Measurements from ENCODE around the gene INPP5J.
"Not testable (repeated sequence)": the region's sequence is repeated elsewhere in the genome, so short reads cannot be mapped to it uniquely, and the experiment has no call there.

The INPP5J gene

GRCh38 chr22:31122532-31123291 lies at the start of gene INPP5J:
Gene INPP5J, plus strand, starts transcription at chr22:31122966. Its CDS starts 49 bp downstream, at chr22:31123015.
- DNase-seq = no peak

DNA sequence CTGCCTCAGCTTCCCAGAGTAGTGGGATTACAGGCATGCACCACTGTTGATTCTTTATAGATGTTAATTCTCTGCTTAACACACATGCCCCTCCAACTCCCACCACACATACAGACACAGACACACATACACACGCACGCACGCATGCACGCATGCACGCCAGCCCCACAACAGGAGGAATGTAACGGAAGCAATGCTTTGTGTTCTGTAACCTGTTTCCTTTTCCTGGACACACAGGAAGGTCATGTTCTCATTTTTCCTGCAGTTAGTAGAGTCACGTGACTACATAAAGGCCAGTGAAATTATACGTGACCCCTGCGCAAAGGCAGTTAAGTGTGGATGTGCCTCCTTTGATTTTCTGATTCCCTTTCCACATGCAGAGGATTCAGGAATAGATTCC lies 49.6 kb upstream of the INPP5J start:
- not testable (repeated sequence) for DNase-seq

DNA sequence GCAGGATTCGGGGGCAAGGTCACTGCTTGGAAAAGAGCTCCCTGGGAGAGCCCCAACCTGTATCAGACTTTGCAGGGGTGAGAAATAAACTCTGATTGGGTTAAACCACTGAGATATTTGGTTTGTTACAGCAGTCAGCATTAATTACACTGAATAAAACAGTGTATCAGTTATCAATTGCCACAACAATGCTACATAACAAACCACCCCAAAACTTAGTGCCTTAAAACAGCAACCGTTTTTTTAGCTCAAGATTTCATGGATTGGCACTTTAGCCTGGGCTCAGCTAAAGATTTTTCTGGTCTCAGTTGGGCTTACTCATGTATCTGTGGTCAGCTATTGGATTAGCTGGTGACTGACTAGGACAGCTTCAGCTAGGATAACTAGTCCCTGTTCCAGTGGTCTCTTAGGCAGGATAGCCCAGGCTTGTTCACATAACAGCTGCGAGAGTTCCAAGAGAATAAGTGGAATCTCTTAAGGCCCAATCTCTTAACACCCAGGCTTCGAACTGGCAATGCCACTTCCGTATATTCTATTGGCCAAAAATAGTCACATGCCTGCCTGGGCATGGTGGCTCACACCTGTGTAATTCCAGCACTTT lies 49.1 kb upstream of the INPP5J start:
- not testable (repeated sequence) for DNase-seq

DNA sequence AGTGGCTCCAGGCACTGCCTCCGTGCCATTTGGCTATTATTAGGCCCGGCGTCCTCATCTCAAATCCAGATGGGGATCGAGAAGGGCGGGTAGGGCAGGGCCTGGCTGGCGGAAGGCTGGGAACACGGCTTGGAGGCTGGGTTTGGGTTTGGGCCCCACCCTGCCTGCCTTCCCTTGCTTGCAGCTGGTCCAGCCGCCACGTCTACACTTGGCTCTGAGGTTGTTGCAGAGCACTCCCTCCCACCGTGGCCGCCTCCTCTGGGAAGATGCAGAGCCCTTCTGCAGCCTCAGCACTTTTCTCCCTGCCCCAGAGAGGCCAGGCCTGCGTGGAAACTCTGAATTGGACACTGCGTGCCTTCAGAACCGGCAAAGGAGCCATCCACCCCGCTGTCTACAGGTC lies 46.8 kb upstream of the INPP5J start:
- DNase-seq = no peak

DNA sequence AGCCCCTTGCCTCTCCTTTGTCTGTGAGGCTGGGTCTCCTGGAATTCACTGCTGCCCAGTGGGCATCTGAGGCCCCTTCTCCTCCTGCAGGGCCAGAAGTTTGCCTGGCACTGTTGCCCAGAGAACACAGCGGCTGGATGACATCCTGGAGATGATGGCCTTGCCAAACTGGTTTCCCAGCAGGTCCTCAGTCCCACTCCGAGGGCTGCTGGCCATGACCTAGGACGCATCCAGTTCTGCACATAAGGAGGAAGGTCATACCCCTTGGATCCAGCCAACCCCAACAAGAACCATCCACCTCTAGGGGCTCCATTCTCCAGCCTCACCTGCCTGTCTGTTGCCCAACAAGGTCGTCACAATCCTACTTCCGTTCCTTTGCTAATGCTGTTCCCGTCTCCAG lies 45.1 kb upstream of the INPP5J start:
- DNase-seq = no peak

GRCh38 chr22:31078389-31078788 lies 44.4 kb upstream of the INPP5J start:
- DNase-seq = not testable (repeated sequence)

DNA sequence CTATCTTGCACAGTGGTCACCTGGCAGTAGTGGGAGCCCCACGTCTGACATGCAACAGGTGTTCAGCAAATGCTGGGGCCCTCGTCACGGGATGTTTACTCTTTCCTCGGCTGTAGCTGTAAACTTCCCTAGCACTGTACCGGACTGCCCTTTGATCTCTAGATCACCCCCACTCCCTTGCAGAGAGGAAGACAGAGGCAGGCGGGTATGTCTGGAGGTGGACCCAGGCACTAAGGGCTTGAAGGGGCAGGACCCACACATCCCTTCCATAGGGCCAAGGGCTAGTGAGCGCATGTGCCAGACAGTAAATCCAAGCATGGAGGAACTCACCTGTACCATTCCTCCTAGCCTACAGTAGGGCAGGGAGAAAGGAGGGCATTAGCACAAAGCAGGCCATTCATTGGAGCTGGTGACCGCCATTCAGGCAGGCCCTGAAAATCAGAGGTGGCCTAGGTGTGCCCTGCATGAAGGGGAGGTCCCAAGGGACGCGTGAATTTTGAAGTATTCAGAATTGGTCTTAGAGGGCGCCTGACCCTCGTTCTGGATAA lies 43.6 kb upstream of the INPP5J start:
- no peak for DNase-seq

DNA sequence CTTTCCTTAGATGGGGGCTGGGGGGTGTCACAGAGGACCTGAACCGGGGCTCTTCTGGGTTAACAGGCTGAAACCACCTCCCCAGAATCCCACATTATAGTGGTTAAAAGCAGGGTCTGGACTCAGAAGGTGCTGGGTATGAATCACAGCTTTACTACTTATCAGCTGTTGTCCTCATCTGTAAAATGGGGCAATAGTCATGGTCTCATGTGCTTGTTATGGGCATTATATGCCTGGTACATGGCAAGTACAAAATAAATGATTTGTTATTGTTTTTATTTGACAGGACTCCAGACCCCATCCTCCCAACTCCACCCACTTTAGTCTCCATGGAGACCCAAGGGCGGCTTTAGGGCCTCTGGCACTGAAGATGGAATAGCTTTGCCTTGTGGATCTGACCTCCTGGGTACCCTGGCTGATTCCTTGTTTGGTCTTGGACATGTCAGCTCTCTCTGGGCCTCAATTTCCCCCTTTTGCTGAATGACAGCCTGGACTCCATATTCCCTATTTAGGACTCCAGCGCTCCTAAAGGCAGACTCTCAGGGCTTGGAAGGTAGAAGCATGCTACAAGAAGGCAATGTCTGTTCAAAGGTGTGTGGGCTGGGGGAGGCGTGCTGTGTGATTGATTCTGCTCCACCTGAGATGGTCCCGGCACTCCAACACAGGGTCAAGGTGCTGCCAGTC lies 42.5 kb upstream of the INPP5J start:
- DNase-seq = no peak

- peak; percentile 77 for DNase-seq
These were observed 41.7 kb upstream of the INPP5J start, which contains the start of gene SMTN for GRCh38 chr22:31080848-31081649. Gene SMTN, plus strand, starts transcription at chr22:31081318. Its CDS starts 1,941 bp downstream, at chr22:31083259.

- no peak for DNase-seq
These were observed 40.7 kb upstream of the INPP5J start for GRCh38 chr22:31081963-31082605.

DNA sequence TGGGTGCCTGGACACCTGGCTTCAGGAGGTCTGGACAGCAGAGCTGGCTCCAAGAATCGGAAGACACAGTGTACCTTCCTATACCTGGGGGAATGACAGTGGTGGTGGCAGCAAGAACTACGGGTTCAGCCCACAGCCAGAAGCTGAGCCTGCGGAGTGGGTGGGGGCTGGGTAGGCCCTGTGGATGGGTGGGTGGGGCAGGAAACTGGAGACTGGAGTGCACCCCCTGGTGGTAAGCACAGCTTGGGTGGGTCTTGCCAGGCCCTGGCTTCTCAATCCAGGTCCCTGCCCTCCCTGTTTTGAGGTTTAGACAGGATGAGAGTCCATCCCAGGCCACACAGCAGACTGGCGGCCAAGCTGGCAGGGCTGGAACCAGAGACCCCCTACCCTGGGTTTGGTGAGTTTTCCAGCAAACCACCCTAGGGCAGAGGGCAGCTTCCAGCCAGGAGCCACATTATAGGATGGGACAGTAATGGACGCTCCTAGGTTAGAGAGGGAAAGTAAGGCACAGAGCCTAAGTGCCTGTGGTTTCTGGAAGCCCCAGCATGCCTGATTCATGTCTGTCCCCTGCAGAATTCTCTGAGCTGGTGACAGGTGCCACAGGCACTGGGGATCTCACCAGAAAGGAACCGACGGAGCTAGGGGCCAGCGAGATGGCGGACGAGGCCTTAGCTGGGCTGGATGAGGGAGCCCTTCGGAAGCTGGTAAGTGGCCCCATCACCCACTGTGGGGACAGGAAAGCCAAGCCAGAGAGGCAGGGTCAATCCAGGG lies 40.0 kb upstream of the INPP5J start:
- DNase-seq = peak; percentile 25

DNA sequence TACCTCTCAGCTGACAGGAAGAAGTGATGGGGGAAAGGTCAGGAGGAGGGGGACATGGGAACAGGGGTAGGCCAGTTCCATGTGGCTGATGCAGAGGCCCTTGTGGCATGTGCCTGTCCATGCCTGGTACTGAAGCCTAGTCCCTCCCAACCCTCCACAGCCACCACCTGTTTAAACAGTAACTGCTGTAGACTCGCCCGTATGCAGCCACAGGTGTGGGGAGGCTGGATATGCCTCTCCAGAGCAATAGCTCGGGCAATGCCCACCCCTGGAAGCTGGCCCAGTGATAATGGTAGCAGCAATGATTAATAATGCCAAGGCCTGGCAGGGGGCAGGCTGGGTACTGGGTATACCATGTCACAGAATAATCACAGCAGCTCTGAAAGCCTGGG lies 39.4 kb upstream of the INPP5J start:
- no peak for DNase-seq

- no peak for DNase-seq
These were observed 38.6 kb upstream of the INPP5J start for GRCh38 chr22:31083923-31084810.

DNA sequence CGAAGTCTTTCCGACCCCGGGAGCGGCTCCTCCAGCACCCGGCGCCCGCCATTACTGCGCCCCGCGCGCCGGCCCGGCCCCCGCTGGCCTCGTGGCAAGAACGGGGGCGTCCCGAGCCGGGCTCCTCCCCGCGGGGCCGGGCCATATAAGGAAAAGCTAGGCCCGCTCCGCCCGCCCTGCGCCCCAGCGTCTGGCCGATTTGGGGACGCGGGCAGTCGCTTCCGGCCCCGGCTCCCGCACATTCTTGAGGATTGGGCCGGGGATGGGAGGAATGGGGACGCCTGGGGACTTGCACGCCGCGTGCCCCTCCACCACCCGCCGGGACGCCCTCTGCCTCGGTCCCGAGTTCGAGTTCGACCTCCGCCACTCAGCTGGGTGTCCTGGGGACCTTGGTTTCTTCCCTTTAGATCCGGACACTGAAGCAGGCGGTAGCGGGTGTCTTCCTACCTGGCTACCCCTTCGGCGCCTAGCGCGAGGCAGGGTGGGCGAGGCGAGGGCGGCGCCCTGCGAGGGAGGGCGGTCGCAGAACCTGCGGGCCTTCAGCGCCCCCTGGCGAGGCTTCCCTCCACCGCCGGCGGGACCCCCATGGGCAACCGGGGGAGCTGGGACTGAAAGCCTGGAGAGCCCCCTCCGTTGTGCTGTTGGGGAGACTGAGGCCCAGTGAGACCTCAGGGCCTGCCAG lies 37.8 kb upstream of the INPP5J start:
- peak; percentile 63 for DNase-seq

DNA sequence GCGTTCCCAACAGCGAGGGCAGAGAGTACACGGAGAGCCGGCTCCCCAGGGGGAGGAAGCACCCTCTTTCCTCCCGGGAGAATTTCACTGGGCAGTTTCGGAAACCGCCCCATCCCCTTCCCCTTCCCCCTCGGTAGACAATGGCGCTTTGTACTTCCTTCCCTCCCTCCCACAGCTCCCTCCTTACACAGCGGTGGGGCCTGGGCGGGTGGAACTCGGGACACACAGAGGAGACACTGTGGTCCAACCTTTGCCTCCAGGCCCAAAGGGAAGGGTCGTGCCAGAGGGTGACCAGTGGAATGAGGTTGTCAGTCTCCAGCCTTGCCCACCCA lies 37.3 kb upstream of the INPP5J start:
- DNase-seq = peak; percentile 50

DNA sequence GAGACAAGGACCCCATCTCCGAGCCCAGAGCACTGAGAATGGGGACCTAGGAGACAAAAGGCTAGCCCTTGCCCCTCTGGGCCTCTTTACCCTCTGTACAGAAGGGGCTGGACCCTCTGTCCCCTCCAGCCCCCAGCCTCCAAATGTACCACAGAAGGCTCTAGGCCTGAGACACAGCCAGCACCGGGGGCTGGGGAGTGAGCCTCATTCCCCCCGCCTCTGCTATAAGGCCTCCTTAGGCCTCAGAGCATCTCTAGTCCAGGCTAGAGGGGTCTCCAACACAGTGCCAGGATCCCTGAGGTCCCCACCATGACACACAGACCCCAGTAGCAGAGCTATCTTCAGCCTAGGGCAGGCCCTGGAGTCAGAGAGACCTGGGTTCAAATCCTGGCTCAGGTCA lies 36.8 kb upstream of the INPP5J start:
- DNase-seq = no peak

DNA sequence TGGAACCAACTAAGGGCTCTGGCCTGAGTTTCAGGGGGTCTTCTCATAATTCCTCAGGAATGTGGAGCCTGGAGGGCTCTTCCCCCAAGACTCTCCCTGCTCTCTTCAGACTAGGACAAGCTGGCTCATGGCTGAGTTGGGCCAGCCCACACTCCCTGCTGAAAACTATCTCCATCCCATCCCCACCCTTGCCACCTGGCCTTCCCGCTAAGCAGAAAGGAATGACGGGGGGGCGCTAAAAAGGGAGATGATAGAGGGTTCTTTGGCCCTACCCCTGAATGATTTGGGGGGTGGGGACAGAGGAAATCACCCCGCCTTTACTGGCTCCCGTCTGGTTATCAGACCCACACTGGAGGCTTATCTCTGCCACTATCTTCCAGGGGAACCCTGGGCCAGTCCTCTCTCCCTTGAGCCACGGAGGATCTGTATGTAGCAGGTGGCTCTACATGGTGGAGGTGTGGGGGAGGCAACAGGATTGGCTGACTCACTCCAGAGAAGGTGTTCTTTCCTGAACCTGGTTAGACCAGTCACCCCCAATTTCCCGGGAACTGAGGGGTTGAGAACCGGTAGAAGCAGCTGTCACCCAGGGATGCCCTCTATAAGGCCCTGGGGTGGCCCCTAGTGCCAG lies 35.9 kb upstream of the INPP5J start:
- DNase-seq = no peak

GRCh38 chr22:31087744-31088215 lies 35.0 kb upstream of the INPP5J start:
- DNase-seq = no peak

All from MV-4-11 (cell line).